Neuronal stem cell (in vitro differentiated cells): ENCODE results near the gene FTSJ3.
A peak's percentile ranks its signal among the peaks of the same experiment; 100 is the strongest.

Experiments used
- DNase-seq: peaks from one replicate; pipeline ENCODE4 v3.0.0-alpha.2; 2013; ENCODE audit warnings: low spot score
- H2AFZ ChIP-seq: one replicate; pipeline ENCODE4 v1.6.1; 2013; ENCODE audit warnings: mild to moderate bottlenecking, low read length, inconsistent platforms
- H2AK5ac ChIP-seq: 2 replicates; pipeline ENCODE4 v1.6.1; 2013; ENCODE audit warnings: low read depth, mild to moderate bottlenecking, inconsistent platforms, low read length, moderate library complexity, mixed read lengths
- H2BK120ac ChIP-seq: 2 replicates; pipeline ENCODE4 v1.6.1; 2013; ENCODE audit warnings: low read depth, mild to moderate bottlenecking, inconsistent platforms, low read length, moderate library complexity, mixed read lengths
- H2BK12ac ChIP-seq: one replicate; pipeline ENCODE4 v1.6.1; 2013; ENCODE audit warnings: low read length, inconsistent platforms
- H2BK15ac ChIP-seq: 2 replicates; pipeline ENCODE4 v1.6.1; 2013; ENCODE audit warnings: mild to moderate bottlenecking, low read length, inconsistent platforms, mixed read lengths
- H2BK5ac ChIP-seq: one replicate; pipeline ENCODE4 v1.6.1; 2013; ENCODE audit warnings: inconsistent platforms, mild to moderate bottlenecking, low read length, moderate library complexity
- H3K14ac ChIP-seq: one replicate; pipeline ENCODE4 v1.6.1; 2013; ENCODE audit warnings: low read length, inconsistent platforms
- H3K18ac ChIP-seq: 2 replicates; pipeline ENCODE4 v1.6.1; 2013; ENCODE audit warnings: low read length, inconsistent platforms
- H3K23ac ChIP-seq: 2 replicates; pipeline ENCODE4 v1.6.1; 2013; ENCODE audit warnings: low read depth, mild to moderate bottlenecking, mixed read lengths, low read length, inconsistent platforms; ENCODE audit not compliant: poor library complexity
- H3K27ac ChIP-seq: replicated peaks from 3 replicates; pipeline ENCODE4 v1.5.1; 2013; ENCODE audit warnings: low read length, inconsistent platforms
- H3K27me3 ChIP-seq, 3 experiments: 2 replicates each; pipeline ENCODE4 v1.6.1; 2013; ENCODE audit warnings: low read length in 3 of 3, mild to moderate bottlenecking in 2 of 3, inconsistent platforms in 1 of 3, low read depth in 1 of 3, mixed read lengths in 1 of 3, moderate library complexity in 1 of 3; ENCODE audit not compliant: control insufficient read depth in 3 of 3, insufficient read depth in 3 of 3
- H3K36me3 ChIP-seq, 2 donors: replicated peaks in 1 of 2; 2 replicates each; pipeline ENCODE4 v1.6.1; 2013; ENCODE audit warnings: low read length in 2 of 2; ENCODE audit not compliant: control insufficient read depth in 2 of 2, insufficient read depth in 2 of 2
- H3K4ac ChIP-seq: 2 replicates; pipeline ENCODE4 v1.6.1; 2013; ENCODE audit warnings: inconsistent platforms, mild to moderate bottlenecking, low read length, moderate library complexity
- H3K4me1 ChIP-seq, 2 donors: 1 replicate in 1 of 2; 2 replicates in 1 of 2; pipeline ENCODE4 v1.6.1; 2013; ENCODE audit warnings: low read length in 2 of 2, low read depth in 1 of 2; ENCODE audit not compliant: control insufficient read depth in 2 of 2, insufficient read depth in 1 of 2
- H3K4me2 ChIP-seq: one replicate; pipeline ENCODE4 v1.6.1; 2013; ENCODE audit warnings: mild to moderate bottlenecking, low read length, inconsistent platforms; ENCODE audit not compliant: insufficient read depth, poor library complexity, severe bottlenecking
- H3K4me3 ChIP-seq, 2 donors: 2 replicates each; pipeline ENCODE4 v1.5.1; 2013; ENCODE audit warnings: low read length in 2 of 2, mild to moderate bottlenecking in 2 of 2, inconsistent platforms in 1 of 2, moderate library complexity in 1 of 2
- H3K79me1 ChIP-seq: one replicate; pipeline ENCODE4 v1.6.1; 2013; ENCODE audit warnings: low read depth, mild to moderate bottlenecking, inconsistent platforms, low read length, moderate library complexity
- H3K9ac ChIP-seq: one replicate; pipeline ENCODE4 v1.6.1; 2013; ENCODE audit warnings: mild to moderate bottlenecking, low read depth, low read length, inconsistent platforms; ENCODE audit not compliant: poor library complexity
- H3K9me3 ChIP-seq, 2 donors: replicated peaks in 1 of 2; 2 replicates each; pipeline versions ENCODE3 to v1.6.1; 2013; ENCODE audit warnings: low read length in 2 of 2, mild to moderate bottlenecking in 2 of 2, inconsistent platforms in 1 of 2, low read depth in 1 of 2, mixed read lengths in 1 of 2, moderate library complexity in 1 of 2; ENCODE audit not compliant: control insufficient read depth in 2 of 2, insufficient read depth in 1 of 2
- H4K8ac ChIP-seq: one replicate; pipeline ENCODE4 v1.6.1; 2013; ENCODE audit warnings: low read depth, mild to moderate bottlenecking, inconsistent platforms, low read length, moderate library complexity
- H4K91ac ChIP-seq: one replicate; pipeline ENCODE4 v1.6.1; 2013; ENCODE audit warnings: low read length, low read depth, mild to moderate bottlenecking, inconsistent platforms; ENCODE audit not compliant: poor library complexity
- WGBS, 2 donors: extraction: QIAGEN DNeasy Blood & Tissue Kit; methylation state at CpG; one replicate each; pipeline ENCODE4 v1.1.7; 2013; ENCODE audit warnings: missing lambda C conversion rate in 2 of 2, mixed read lengths in 1 of 2; ENCODE audit not compliant: insufficient read length in 2 of 2, insufficient replicate concordance in 1 of 2; ENCODE audit errors: extremely low coverage in 2 of 2; 5-methylcytosine and 5-hydroxymethylcytosine counted together

Gene FTSJ3

GRCh38 chr17:63826468-63827001, 928 bp downstream of the FTSJ3 start:
- no peak overlapping the region for H4K91ac ChIP-seq
- H3K9me3 ChIP-seq = no peaks in the 10 kb centered on the region

GRCh38 chr17:63824362-63824761, 3.1 kb downstream of the FTSJ3 start:
- Histone ChIP-seq H3K4ac (no peak overlapping the region), H3K23ac (no peak overlapping the region), H3K14ac (no peak overlapping the region), H3K4me1 (peaks cover 8 to 12% of the 10 kb centered on the region in 2 donors), H2BK5ac (no peak overlapping the region), H3K18ac (no peak overlapping the region), H3K4me3 (peak overlapping the region in 1 of 2 donors; percentile 27), H4K91ac (no peak overlapping the region), H3K9me3 (no peaks in the 10 kb centered on the region), H3K79me1 (peaks cover 5% of the 10 kb centered on the region), H3K36me3 (peaks cover 54 to 80% of the 10 kb centered on the region in 2 donors), H3K27ac (no peak overlapping the region), H2AK5ac (no peak overlapping the region), H3K4me2 (no peak overlapping the region), H4K8ac (no peak overlapping the region), H2BK120ac (no peak overlapping the region), H2BK12ac (no peak overlapping the region), H3K27me3 (no peaks in the 10 kb centered on the region), H2BK15ac (no peak overlapping the region), H2AFZ (no peak overlapping the region), H3K9ac (no peak overlapping the region)
- DNase-seq = no peak
- WGBS, 2 donors = no CpG with 5 or more reads among the region's 9 CpGs

More at GRCh38 chr17:63826468-63827001, 928 bp downstream of the FTSJ3 start:
- peak overlapping the region; percentile 95 for H2AFZ ChIP-seq
- no peak overlapping the region for H3K14ac ChIP-seq
- no peak overlapping the region for H2AK5ac ChIP-seq
- H3K27ac ChIP-seq = peak overlapping the region; percentile 29
- no peak overlapping the region for H2BK15ac ChIP-seq
- no CpG with 5 or more reads among the region's 31 CpGs for WGBS, 2 donors
- H3K4me1 ChIP-seq = peaks cover 8 to 12% of the 10 kb centered on the region in 2 donors
- no peaks in the 10 kb centered on the region for H3K27me3 ChIP-seq
- H3K4me3 ChIP-seq = peak overlapping the region; percentile 64 to 97
- no peak overlapping the region for H4K8ac ChIP-seq
- H3K4ac ChIP-seq = no peak overlapping the region
- H3K4me2 ChIP-seq = peak overlapping the region; percentile 67
- no peak overlapping the region for H3K18ac ChIP-seq
- no peak overlapping the region for H2BK12ac ChIP-seq
- peak overlapping the region; percentile 90 for H3K9ac ChIP-seq
- peaks cover 57 to 80% of the 10 kb centered on the region in 2 donors for H3K36me3 ChIP-seq
- no peak overlapping the region for H2BK120ac ChIP-seq
- no peak overlapping the region for H3K23ac ChIP-seq
- H2BK5ac ChIP-seq = no peak overlapping the region
- DNase-seq = no peak
- peaks cover 6% of the 10 kb centered on the region for H3K79me1 ChIP-seq

GRCh38 chr17:63823659-63824331, 3.7 kb downstream of the FTSJ3 start:
- Histone ChIP-seq H3K36me3 (peaks cover 52 to 80% of the 10 kb centered on the region in 2 donors), H3K18ac (no peak overlapping the region), H3K9ac (no peak overlapping the region), H3K23ac (no peak overlapping the region), H2AFZ (no peak overlapping the region), H2BK5ac (no peak overlapping the region), H2BK12ac (no peak overlapping the region), H3K27ac (no peak overlapping the region), H2BK120ac (no peak overlapping the region), H4K91ac (no peak overlapping the region), H3K14ac (no peak overlapping the region), H3K4me2 (no peak overlapping the region), H3K4ac (no peak overlapping the region), H3K4me1 (peaks cover 5 to 11% of the 10 kb centered on the region in 2 donors), H3K79me1 (peaks cover 3% of the 10 kb centered on the region), H3K27me3 (no peaks in the 10 kb centered on the region), H2AK5ac (no peak overlapping the region), H3K4me3 (no peak overlapping the region), H2BK15ac (no peak overlapping the region), H4K8ac (no peak overlapping the region), H3K9me3 (no peaks in the 10 kb centered on the region)
- WGBS, 2 donors = no CpG with 5 or more reads among the region's 13 CpGs
- DNase-seq = no peak

- H3K23ac ChIP-seq = no peak overlapping the region
- H3K14ac ChIP-seq = no peak overlapping the region
- DNase-seq = no peak
- no peak overlapping the region for H3K4me2 ChIP-seq
- H3K9ac ChIP-seq = no peak overlapping the region
- H4K91ac ChIP-seq = no peak overlapping the region
- no peak overlapping the region for H2AFZ ChIP-seq
- H3K4me3 ChIP-seq = no peak overlapping the region
- no peak overlapping the region for H2BK15ac ChIP-seq
- H3K36me3 ChIP-seq = peaks cover 65 to 86% of the 10 kb centered on the region in 2 donors
- peaks cover 2 to 6% of the 10 kb centered on the region in 2 donors for H3K4me1 ChIP-seq
- peaks cover 6% of the 10 kb centered on the region for H3K79me1 ChIP-seq
- H3K18ac ChIP-seq = no peak overlapping the region
- H3K9me3 ChIP-seq = no peaks in the 10 kb centered on the region
- no peak overlapping the region for H4K8ac ChIP-seq
- no peak overlapping the region for H3K27ac ChIP-seq
- no peak overlapping the region for H2BK120ac ChIP-seq
- no peak overlapping the region for H2BK12ac ChIP-seq
- H3K4ac ChIP-seq = no peak overlapping the region
- no peaks in the 10 kb centered on the region for H3K27me3 ChIP-seq
- H2BK5ac ChIP-seq = no peak overlapping the region
- no peak overlapping the region for H2AK5ac ChIP-seq
These were observed 4.9 kb downstream of the FTSJ3 start for GRCh38 chr17:63822537-63822936.
